ENCODE results near the gene GNG14.
"Not testable (repeated sequence)": the region's sequence is repeated elsewhere in the genome, so short reads cannot be mapped to it uniquely, and the experiment has no call there.

The GNG14 gene

DNA sequence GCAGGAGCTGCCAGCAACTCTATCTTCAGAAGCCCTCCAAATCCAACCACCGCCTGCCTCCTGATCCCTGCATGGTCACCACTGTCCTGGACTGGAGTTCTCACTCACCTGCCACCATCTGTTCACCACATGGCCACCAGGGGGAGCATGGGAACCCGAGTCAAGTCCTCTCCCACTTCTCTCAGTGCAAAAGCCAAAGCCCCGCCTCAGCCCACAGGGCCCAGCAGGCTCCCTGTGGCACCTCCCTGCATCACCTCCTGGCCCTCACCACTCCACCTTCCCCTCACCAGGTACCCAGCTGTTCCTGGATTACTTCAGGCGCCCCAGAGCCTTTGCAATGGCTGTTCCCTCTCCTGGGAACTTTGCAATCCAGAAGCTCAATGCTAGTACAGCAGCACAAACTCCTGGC is 11.4 kb upstream of the GNG14 start:
- peak overlapping the region; percentile 39 for H3K27ac ChIP-seq (ENCODE audit: insufficient read depth, low read length, poor library complexity, severe bottlenecking)
- H3K4me3 ChIP-seq (ENCODE audit: insufficient read depth, low read depth, low read length, poor library complexity, severe bottlenecking), result no peak overlapping the region
- H3K4me1 ChIP-seq (ENCODE audit: control insufficient read depth, insufficient read depth, low read length, poor library complexity, severe bottlenecking), result peaks cover 19% of the 10 kb centered on the region
- peaks cover 65% of the 10 kb centered on the region for H3K36me3 ChIP-seq (ENCODE audit: control insufficient read depth, insufficient read depth, low read length)
- H3K27me3 ChIP-seq (replicated peaks; ENCODE audit: control insufficient read depth, insufficient read depth, low read length, poor library complexity, severe bottlenecking), result no peaks in the 10 kb centered on the region
- peak; percentile 60 to 76 (median 66) for DNase-seq
- H3K9me3 ChIP-seq (ENCODE audit: control insufficient read depth, low read length), result no peaks in the 10 kb centered on the region

DNA sequence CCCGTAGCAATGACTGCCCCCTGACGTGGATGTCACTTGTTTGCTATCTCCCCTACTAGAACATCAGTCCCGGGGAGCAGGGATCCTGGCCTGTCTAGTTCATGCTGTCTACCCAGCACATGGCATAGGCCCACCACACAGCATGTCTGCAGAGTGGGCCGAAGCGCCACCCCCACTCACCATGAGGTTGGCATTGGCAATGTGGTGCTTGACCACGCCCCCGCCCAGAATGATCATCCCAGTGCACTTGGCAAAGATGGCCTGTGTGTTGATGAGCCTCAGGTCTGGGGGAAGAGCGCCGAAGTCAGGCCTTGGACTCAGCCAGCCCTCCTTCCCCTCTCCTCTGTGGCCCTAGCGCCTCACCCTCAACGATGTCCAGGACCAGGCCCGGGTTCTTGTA is 10.9 kb upstream of the GNG14 start:
- peaks cover 65% of the 10 kb centered on the region for H3K36me3 ChIP-seq (ENCODE audit: control insufficient read depth, insufficient read depth, low read length)
- no peak overlapping the region for H3K27ac ChIP-seq (ENCODE audit: insufficient read depth, low read length, poor library complexity, severe bottlenecking)
- no peaks in the 10 kb centered on the region for H3K27me3 ChIP-seq (replicated peaks; ENCODE audit: control insufficient read depth, insufficient read depth, low read length, poor library complexity, severe bottlenecking)

DNA sequence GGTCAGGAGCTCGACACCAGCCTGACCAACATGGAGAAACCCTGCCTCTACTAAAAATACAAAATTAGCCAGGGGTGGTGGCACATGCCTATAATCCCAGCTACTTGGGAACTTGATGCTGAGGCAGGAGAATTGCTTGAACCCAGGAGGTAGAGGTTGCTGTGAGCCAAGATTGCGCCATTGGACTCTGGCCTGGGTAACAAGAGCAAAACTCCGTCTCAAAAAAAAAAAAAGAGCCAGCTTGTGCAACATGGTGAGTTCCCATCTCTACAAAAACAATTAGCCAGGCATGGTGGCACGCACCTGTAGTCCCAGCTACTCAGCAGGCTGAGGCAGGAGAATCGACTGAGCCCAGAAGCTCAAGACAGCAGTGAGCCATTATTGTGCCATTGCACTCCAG is 9.8 kb upstream of the GNG14 start:
- H3K27ac ChIP-seq (ENCODE audit: insufficient read depth, low read length, poor library complexity, severe bottlenecking); H3K4me3 ChIP-seq (ENCODE audit: insufficient read depth, low read depth, low read length, poor library complexity, severe bottlenecking); DNase-seq; H3K9me3 ChIP-seq (ENCODE audit: control insufficient read depth, low read length); H3K27me3 ChIP-seq (replicated peaks; ENCODE audit: control insufficient read depth, insufficient read depth, low read length, poor library complexity, severe bottlenecking): not testable (repeated sequence)
- peaks cover 22% of the 10 kb centered on the region for H3K4me1 ChIP-seq (ENCODE audit: control insufficient read depth, insufficient read depth, low read length, poor library complexity, severe bottlenecking)
- peaks cover 59% of the 10 kb centered on the region for H3K36me3 ChIP-seq (ENCODE audit: control insufficient read depth, insufficient read depth, low read length)

More for the DNA sequence above, 10.9 kb upstream of the GNG14 start:
- no peak for DNase-seq
- Histone ChIP-seq H3K4me1 (ENCODE audit: control insufficient read depth, insufficient read depth, low read length, poor library complexity, severe bottlenecking) (peaks cover 22% of the 10 kb centered on the region), H3K9me3 (ENCODE audit: control insufficient read depth, low read length) (no peaks in the 10 kb centered on the region), H3K4me3 (ENCODE audit: insufficient read depth, low read depth, low read length, poor library complexity, severe bottlenecking) (no peak overlapping the region)

DNA sequence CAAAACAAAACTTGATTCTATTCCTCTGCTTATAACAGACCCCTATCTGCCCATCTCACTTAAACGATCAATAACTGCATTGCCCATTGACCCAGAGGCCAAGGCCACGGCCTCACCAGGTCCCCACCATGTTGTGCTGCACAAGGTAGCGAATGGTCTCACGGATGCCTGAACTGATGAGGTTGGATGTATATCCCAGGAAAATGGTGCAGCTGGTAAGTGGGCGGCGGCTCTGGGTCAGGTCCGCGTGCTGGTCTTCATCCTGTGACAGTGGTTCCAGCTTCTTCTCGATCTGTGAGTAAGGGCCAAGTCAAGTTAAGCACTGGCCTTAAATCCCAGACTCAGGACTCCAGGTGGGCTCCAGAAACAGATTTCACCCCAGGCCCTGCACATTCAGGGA is 7.8 kb upstream of the GNG14 start:
- no peaks in the 10 kb centered on the region for H3K27me3 ChIP-seq (replicated peaks; ENCODE audit: control insufficient read depth, insufficient read depth, low read length, poor library complexity, severe bottlenecking)
- no peak overlapping the region for H3K27ac ChIP-seq (ENCODE audit: insufficient read depth, low read length, poor library complexity, severe bottlenecking)
- no peak for DNase-seq
- H3K4me3 ChIP-seq (ENCODE audit: insufficient read depth, low read depth, low read length, poor library complexity, severe bottlenecking), result no peak overlapping the region
- no peaks in the 10 kb centered on the region for H3K9me3 ChIP-seq (ENCODE audit: control insufficient read depth, low read length)
- H3K36me3 ChIP-seq (ENCODE audit: control insufficient read depth, insufficient read depth, low read length), result peaks cover 46% of the 10 kb centered on the region
- H3K4me1 ChIP-seq (ENCODE audit: control insufficient read depth, insufficient read depth, low read length, poor library complexity, severe bottlenecking), result peaks cover 22% of the 10 kb centered on the region

DNA sequence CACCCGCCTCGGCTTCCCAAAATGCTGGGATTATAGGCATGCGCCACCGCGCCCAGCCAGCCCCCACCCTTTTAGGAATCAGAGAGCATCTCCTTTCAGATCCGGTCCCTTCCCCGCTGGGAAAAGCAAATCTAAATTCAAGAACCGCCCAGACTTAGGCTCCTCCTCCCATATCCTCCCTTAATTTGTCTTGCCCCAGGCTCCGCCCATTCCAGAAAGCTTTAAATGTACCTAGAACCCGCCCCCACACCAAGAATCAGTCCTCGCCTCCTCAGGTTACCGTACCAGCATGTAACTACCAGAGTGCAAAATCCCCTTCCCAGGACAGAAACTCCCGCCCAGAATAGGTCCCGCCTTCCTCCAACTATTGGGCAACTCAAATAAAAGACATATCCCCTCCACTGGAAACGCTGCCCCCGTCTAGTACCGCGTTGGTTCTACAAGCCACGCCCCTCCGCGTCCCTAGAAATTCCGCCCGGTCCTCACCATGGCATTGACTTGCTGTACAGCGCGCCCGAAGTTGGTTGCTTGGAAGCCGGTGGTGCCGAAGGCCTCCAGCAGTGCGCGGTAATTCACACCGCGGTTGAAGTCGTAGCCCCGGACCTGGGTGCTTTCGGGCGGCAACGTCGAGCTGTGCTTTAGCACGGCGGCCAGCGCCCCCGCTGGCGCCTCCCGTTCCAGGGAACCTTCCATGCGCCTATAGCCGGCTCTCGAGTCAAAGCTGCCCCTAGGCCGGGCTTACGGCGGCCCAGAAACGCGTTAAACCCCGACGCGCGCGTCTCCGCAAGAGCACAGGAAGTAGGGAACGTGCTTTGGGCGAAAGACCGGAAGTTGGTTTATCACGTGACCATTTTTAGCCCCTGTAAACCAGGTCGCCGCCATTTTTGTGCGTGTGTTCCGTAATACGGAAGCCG is 6.5 kb upstream of the GNG14 start, which contains the start of gene DHPS:
Gene DHPS, minus strand, starts transcription at position 807 of the 914 bp plus-strand sequence. Its CDS starts 114 bp downstream, at position 693.
- H3K4me3 ChIP-seq (ENCODE audit: insufficient read depth, low read depth, low read length, poor library complexity, severe bottlenecking), result peak within 1 kb of the TSS; percentile 90
- H3K4me1 ChIP-seq (ENCODE audit: control insufficient read depth, insufficient read depth, low read length, poor library complexity, severe bottlenecking), result peaks cover 19% of the 10 kb centered on the region
- H3K27ac ChIP-seq (ENCODE audit: insufficient read depth, low read length, poor library complexity, severe bottlenecking), result peak within 1 kb of the TSS; percentile 98
- peaks cover 33% of the 10 kb centered on the region for H3K36me3 ChIP-seq (ENCODE audit: control insufficient read depth, insufficient read depth, low read length)
- DNase-seq, result peak; percentile 82 to 91 (median 88)
- no peaks in the 10 kb centered on the region for H3K9me3 ChIP-seq (ENCODE audit: control insufficient read depth, low read length)
- no peaks in the 10 kb centered on the region for H3K27me3 ChIP-seq (replicated peaks; ENCODE audit: control insufficient read depth, insufficient read depth, low read length, poor library complexity, severe bottlenecking)

DNA sequence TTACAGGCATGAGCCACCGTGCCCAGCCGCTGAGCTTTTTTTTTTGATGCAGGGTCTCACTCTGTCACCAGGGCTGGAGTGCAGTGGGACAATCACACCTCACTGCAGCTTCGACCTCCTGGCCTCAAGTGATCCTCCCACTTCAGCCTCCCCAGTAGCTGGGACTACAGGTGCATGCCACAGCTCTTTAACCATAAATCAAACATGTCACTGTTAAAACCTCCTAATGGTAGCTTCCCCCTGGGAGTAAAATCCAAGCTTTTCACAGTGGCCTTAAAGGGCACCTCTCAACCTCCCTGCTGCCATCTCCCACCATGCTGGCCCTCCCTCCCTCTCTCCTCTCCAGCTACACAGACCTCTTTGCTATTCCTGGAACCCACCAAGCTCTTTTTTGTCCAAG is 2.0 kb upstream of the GNG14 start:
- H3K4me3 ChIP-seq (ENCODE audit: insufficient read depth, low read depth, low read length, poor library complexity, severe bottlenecking), result no peak overlapping the region
- H3K9me3 ChIP-seq (ENCODE audit: control insufficient read depth, low read length), result no peaks in the 10 kb centered on the region
- no peak for DNase-seq
- no peak overlapping the region for H3K27ac ChIP-seq (ENCODE audit: insufficient read depth, low read length, poor library complexity, severe bottlenecking)
- peaks cover 7% of the 10 kb centered on the region for H3K4me1 ChIP-seq (ENCODE audit: control insufficient read depth, insufficient read depth, low read length, poor library complexity, severe bottlenecking)
- H3K27me3 ChIP-seq (replicated peaks; ENCODE audit: control insufficient read depth, insufficient read depth, low read length, poor library complexity, severe bottlenecking), result no peaks in the 10 kb centered on the region
- no peaks in the 10 kb centered on the region for H3K36me3 ChIP-seq (ENCODE audit: control insufficient read depth, insufficient read depth, low read length)

DNA sequence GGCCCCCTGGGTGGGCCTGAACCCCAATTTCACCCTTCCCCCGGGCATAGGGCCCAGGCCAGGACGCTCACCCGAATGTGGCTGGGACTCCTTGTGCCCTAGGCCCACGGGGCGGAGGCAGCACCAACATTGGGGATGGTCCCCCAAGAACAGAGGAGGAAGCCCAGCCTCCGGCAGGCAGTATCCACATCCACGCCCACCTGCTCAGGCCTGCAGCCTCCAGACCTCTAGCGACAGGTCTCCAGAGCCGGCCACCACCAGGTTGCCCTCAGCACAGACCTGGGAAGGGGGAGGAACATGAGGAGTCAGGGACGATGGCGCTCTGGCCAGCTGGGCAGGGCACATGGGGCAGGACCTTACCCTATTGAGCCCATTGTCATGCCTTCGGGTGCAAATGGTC is 1.2 kb downstream of the GNG14 start:
- Histone ChIP-seq H3K4me3 (ENCODE audit: insufficient read depth, low read depth, low read length, poor library complexity, severe bottlenecking) (no peak overlapping the region), H3K27ac (ENCODE audit: insufficient read depth, low read length, poor library complexity, severe bottlenecking) (no peak overlapping the region), H3K27me3 (replicated peaks; ENCODE audit: control insufficient read depth, insufficient read depth, low read length, poor library complexity, severe bottlenecking) (no peaks in the 10 kb centered on the region), H3K4me1 (ENCODE audit: control insufficient read depth, insufficient read depth, low read length, poor library complexity, severe bottlenecking) (no peaks in the 10 kb centered on the region), H3K36me3 (ENCODE audit: control insufficient read depth, insufficient read depth, low read length) (no peaks in the 10 kb centered on the region), H3K9me3 (ENCODE audit: control insufficient read depth, low read length) (no peaks in the 10 kb centered on the region)
- no peak for DNase-seq

DNA sequence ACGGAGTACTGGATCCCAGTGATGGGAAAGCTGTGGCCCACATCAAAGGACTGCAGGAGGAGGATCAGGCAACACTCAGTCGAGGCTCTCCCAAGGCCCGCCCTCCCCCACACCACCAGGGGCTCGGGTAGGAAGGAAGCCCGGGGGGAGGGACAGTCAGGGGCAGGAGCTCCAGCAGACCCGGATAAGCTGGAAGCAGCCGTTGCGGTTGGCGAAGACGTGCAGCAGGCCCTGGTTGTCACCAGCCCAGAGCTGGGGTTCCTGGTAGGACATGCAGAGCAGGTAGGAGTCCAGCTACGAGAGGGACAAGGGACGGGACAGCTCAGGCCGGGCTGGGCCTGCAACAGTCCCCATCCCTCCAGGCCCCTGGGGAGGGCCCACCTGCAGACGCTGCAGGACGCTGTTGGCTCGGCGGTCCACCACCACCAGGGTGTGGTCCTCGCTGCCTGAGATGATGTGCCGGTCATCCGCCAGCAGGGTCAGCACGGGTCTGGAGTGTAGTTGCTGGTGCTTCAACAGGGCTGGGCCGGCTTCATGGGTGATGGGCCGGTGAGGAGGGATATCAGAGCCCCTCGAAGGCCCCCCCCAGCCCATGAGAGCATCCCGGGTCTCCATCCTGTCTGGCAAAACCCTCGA is 1.9 kb downstream of the GNG14 start:
- Histone ChIP-seq H3K4me1 (ENCODE audit: control insufficient read depth, insufficient read depth, low read length, poor library complexity, severe bottlenecking) (no peaks in the 10 kb centered on the region), H3K36me3 (ENCODE audit: control insufficient read depth, insufficient read depth, low read length) (no peaks in the 10 kb centered on the region), H3K4me3 (ENCODE audit: insufficient read depth, low read depth, low read length, poor library complexity, severe bottlenecking) (no peak overlapping the region), H3K27ac (ENCODE audit: insufficient read depth, low read length, poor library complexity, severe bottlenecking) (no peak overlapping the region), H3K27me3 (replicated peaks; ENCODE audit: control insufficient read depth, insufficient read depth, low read length, poor library complexity, severe bottlenecking) (no peaks in the 10 kb centered on the region), H3K9me3 (ENCODE audit: control insufficient read depth, low read length) (no peaks in the 10 kb centered on the region)
- DNase-seq, result no peak

DNA sequence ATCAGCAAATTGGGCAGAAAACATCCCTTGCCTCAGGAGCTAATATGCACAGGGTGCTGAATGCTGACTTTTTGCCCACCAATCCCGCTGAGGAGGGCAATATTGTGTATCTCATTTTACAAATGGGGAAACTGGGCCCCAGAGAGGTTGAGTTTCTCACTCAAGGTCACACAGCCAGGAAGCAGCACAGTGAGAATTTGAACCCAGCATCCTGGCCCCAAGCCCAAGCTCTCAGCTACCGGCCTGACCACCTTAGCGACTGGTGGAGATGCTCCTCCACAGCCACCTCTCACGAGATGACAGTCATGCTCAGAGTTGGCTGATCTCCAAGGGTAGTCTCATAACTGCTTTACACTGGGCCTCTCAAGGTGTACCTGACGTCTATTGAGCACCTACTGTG is 5.2 kb downstream of the GNG14 start:
- Histone ChIP-seq H3K27ac (ENCODE audit: insufficient read depth, low read length, poor library complexity, severe bottlenecking) (no peak overlapping the region), H3K9me3 (ENCODE audit: control insufficient read depth, low read length) (no peaks in the 10 kb centered on the region), H3K36me3 (ENCODE audit: control insufficient read depth, insufficient read depth, low read length) (no peaks in the 10 kb centered on the region), H3K4me3 (ENCODE audit: insufficient read depth, low read depth, low read length, poor library complexity, severe bottlenecking) (no peak overlapping the region), H3K4me1 (ENCODE audit: control insufficient read depth, insufficient read depth, low read length, poor library complexity, severe bottlenecking) (peaks cover 11% of the 10 kb centered on the region), H3K27me3 (replicated peaks; ENCODE audit: control insufficient read depth, insufficient read depth, low read length, poor library complexity, severe bottlenecking) (no peaks in the 10 kb centered on the region)
- DNase-seq, result no peak

DNA sequence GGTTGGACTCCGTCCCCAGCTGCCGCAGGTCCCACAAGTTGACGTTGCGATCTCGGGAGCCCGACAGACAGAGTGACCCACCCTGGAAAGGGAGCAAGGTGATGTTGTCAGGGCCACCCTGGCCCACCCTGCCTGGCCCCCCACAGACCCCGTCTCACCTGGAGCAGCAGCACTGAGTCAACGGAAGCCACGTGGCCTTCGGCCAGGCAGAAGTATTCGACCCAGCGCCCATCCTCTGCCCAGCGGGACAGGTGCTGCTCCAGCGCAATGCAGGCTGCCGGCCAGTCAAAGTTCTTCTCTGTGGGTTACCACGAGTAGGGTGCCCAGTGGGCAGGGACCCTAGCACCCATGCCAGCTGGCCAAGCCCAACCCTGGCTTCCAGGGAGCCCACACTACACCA is 6.8 kb downstream of the GNG14 start:
- Histone ChIP-seq H3K4me3 (ENCODE audit: insufficient read depth, low read depth, low read length, poor library complexity, severe bottlenecking) (no peak overlapping the region), H3K27me3 (replicated peaks; ENCODE audit: control insufficient read depth, insufficient read depth, low read length, poor library complexity, severe bottlenecking) (no peaks in the 10 kb centered on the region), H3K27ac (ENCODE audit: insufficient read depth, low read length, poor library complexity, severe bottlenecking) (no peak overlapping the region), H3K36me3 (ENCODE audit: control insufficient read depth, insufficient read depth, low read length) (no peaks in the 10 kb centered on the region), H3K4me1 (ENCODE audit: control insufficient read depth, insufficient read depth, low read length, poor library complexity, severe bottlenecking) (peaks cover 11% of the 10 kb centered on the region), H3K9me3 (ENCODE audit: control insufficient read depth, low read length) (no peaks in the 10 kb centered on the region)
- no peak for DNase-seq
